IMR-90 (cell line): ENCODE measurements around the gene PTGER4. TPM values are rescaled to one million over a fixed set of nuclear protein-coding genes. Genes with fewer than 3 reads are reported as not detected.

Source experiments
- ATAC-seq: fragments of 200-7000 bp; cut with Tn5 transposase; 2 replicates; pipeline ENCODE4 v1.9.1; 2020; ENCODE audit warnings: low read depth, mild to moderate bottlenecking, moderate library complexity
- BruUV-seq: library from RNA; stranded (reverse); fragments of 400-500 nt; replicated peaks from 2 replicates; lab custom pipeline; 2021; lab: Mats Ljungman, UMichigan
- CTCF ChIA-PET: fragments of 300-600 bp; formaldehyde crosslinking; extraction: SDS; loops from one replicate; lab custom pipeline; 2021; ENCODE audit warnings: antibody characterized with exemption; lab: Yijun Ruan, JAX
- POLR2A ChIA-PET: fragments of 300-600 bp; sonication (Branson Sonifier 250); formaldehyde crosslinking; loops from one replicate; lab custom pipeline; 2022; ENCODE audit warnings: antibody characterized with exemption; ENCODE audit not compliant: unreplicated experiment; lab: Charles Lee
- DNase-seq: peaks from one replicate; pipeline ENCODE4 v3.0.0; 2013
- H2AFZ ChIP-seq: replicated peaks from 2 replicates; pipeline ENCODE3; 2013; ENCODE audit warnings: low read length, mild to moderate bottlenecking; ENCODE audit not compliant: poor library complexity
- H2AK5ac ChIP-seq: 2 replicates; pipeline ENCODE4 v1.6.1; 2013; ENCODE audit warnings: low read depth, low read length, inconsistent platforms
- H2AK9ac ChIP-seq: replicated peaks from 2 replicates; pipeline ENCODE3; 2013; ENCODE audit warnings: mild to moderate bottlenecking, low read depth, low read length, moderate library complexity; ENCODE audit not compliant: poor library complexity
- H2BK120ac ChIP-seq: 2 replicates; pipeline ENCODE4 v1.6.1; 2013; ENCODE audit warnings: low read depth, low read length, inconsistent platforms
- H2BK15ac ChIP-seq: 3 replicates; pipeline ENCODE4 v1.6.1; 2013; ENCODE audit warnings: low read depth, low read length, inconsistent platforms
- H2BK20ac ChIP-seq: 2 replicates; pipeline ENCODE4 v1.6.1; 2013; ENCODE audit warnings: low read depth, mild to moderate bottlenecking, inconsistent platforms, low read length, moderate library complexity
- H2BK5ac ChIP-seq: 2 replicates; pipeline ENCODE4 v1.6.1; 2013; ENCODE audit warnings: mild to moderate bottlenecking, low read depth, low read length, inconsistent platforms; ENCODE audit not compliant: poor library complexity, severe bottlenecking
- H3K14ac ChIP-seq: replicated peaks from 2 replicates; pipeline ENCODE4 v1.6.1; 2013; ENCODE audit warnings: low read depth, low read length, inconsistent platforms
- H3K18ac ChIP-seq: 2 replicates; pipeline ENCODE4 v1.6.1; 2013; ENCODE audit warnings: low read depth, low read length, control low read depth
- H3K23ac ChIP-seq: 2 replicates; pipeline ENCODE4 v1.6.1; 2013; ENCODE audit warnings: low read depth, low read length, inconsistent platforms
- H3K27ac ChIP-seq: 2 replicates; pipeline ENCODE4 v1.5.1; 2013; ENCODE audit warnings: mild to moderate bottlenecking, control low read depth, low read length; ENCODE audit not compliant: insufficient read depth
- H3K27me3 ChIP-seq: 2 replicates; pipeline ENCODE4 v1.6.1; 2013; ENCODE audit warnings: low read length; ENCODE audit not compliant: control insufficient read depth, insufficient read depth
- H3K36me3 ChIP-seq: 2 replicates; pipeline ENCODE4 v1.6.1; 2013; ENCODE audit warnings: low read length, mixed read lengths; ENCODE audit not compliant: control insufficient read depth, insufficient read depth
- H3K4ac ChIP-seq: 2 replicates; pipeline ENCODE4 v1.6.1; 2013; ENCODE audit warnings: low read depth, low read length, inconsistent platforms
- H3K4me1 ChIP-seq: 2 replicates; pipeline ENCODE4 v1.6.1; 2013; ENCODE audit warnings: low read length, mixed read lengths; ENCODE audit not compliant: control insufficient read depth, insufficient read depth
- H3K4me2 ChIP-seq: 2 replicates; pipeline ENCODE4 v1.6.1; 2013; ENCODE audit warnings: low read depth, mild to moderate bottlenecking, control low read depth, low read length, moderate library complexity
- H3K4me3 ChIP-seq: 2 replicates; pipeline ENCODE4 v1.5.1; 2013; ENCODE audit warnings: low read depth, mild to moderate bottlenecking, control low read depth, low read length, moderate library complexity; ENCODE audit not compliant: insufficient read depth
- H3K56ac ChIP-seq: 2 replicates; pipeline ENCODE4 v1.6.1; 2013; ENCODE audit warnings: low read length, inconsistent platforms; ENCODE audit not compliant: insufficient read depth; ENCODE audit errors: extremely low read depth
- H3K79me1 ChIP-seq, 2 experiments: 2 replicates each; pipeline ENCODE4 v1.6.1; 2013; ENCODE audit warnings: low read length in 2 of 2, inconsistent platforms in 1 of 2, low read depth in 1 of 2
- H3K9ac ChIP-seq: 2 replicates; pipeline ENCODE4 v1.6.1; 2013; ENCODE audit warnings: low read depth, low read length, control low read depth
- H3K9me1 ChIP-seq: 2 replicates; pipeline ENCODE4 v1.6.1; 2013; ENCODE audit warnings: low read length, inconsistent platforms; ENCODE audit not compliant: insufficient read depth
- H3K9me3 ChIP-seq: 2 replicates; pipeline ENCODE4 v1.6.1; 2013; ENCODE audit warnings: low read length; ENCODE audit not compliant: control insufficient read depth, insufficient read depth
- H4K20me1 ChIP-seq: 2 replicates; pipeline ENCODE4 v1.6.1; 2013; ENCODE audit warnings: low read length, inconsistent platforms; ENCODE audit not compliant: insufficient read depth
- H4K5ac ChIP-seq: 2 replicates; pipeline ENCODE4 v1.6.1; 2013; ENCODE audit warnings: mild to moderate bottlenecking, low read depth, low read length, control low read depth
- H4K8ac ChIP-seq, 2 experiments: 2 replicates each; pipeline ENCODE4 v1.6.1; 2013; ENCODE audit warnings: low read depth in 2 of 2, low read length in 2 of 2, control low read depth in 1 of 2, inconsistent platforms in 1 of 2
- H4K91ac ChIP-seq: 2 replicates; pipeline ENCODE4 v1.6.1; 2013; ENCODE audit warnings: low read depth, low read length, inconsistent platforms; ENCODE audit not compliant: insufficient read depth
- CEBPB ChIP-seq: IDR thresholded peaks from 2 replicates; pipeline ENCODE4 v1.6.1; 2012; ENCODE audit warnings: low read depth, low read length, improper control_type of control experiment
- CHD1 ChIP-seq: IDR thresholded peaks from 2 replicates; pipeline ENCODE4 v1.6.1; 2012; ENCODE audit warnings: low read depth, low read length, improper control_type of control experiment
- CTCF ChIP-seq: conservative IDR thresholded peaks from 2 replicates; pipeline ENCODE4 v1.5.1; 2012; ENCODE audit warnings: mild to moderate bottlenecking, low read depth, low read length, improper control_type of control experiment
- ELK1 ChIP-seq: fragments of 150-350 bp; IDR thresholded peaks from 2 replicates; pipeline ENCODE4 v1.6.1; 2016; ENCODE audit warnings: low read depth, mild to moderate bottlenecking, low read length, moderate library complexity, borderline replicate concordance
- FOS ChIP-seq: fragments of 150-350 bp; IDR thresholded peaks from 2 replicates; pipeline ENCODE4 v1.6.1; 2016; ENCODE audit warnings: low read depth, low read length
- MAFK ChIP-seq: IDR thresholded peaks from 2 replicates; pipeline ENCODE4 v1.6.1; 2012; ENCODE audit warnings: low read depth, low read length, improper control_type of control experiment
- MAZ ChIP-seq: IDR thresholded peaks from 2 replicates; pipeline ENCODE4 v1.6.1; 2012; ENCODE audit warnings: low read depth, mild to moderate bottlenecking, low read length, improper control_type of control experiment, moderate library complexity, borderline replicate concordance
- MXI1 ChIP-seq: IDR thresholded peaks from 2 replicates; pipeline ENCODE4 v1.6.1; 2012; ENCODE audit warnings: low read depth, mild to moderate bottlenecking, low read length, moderate library complexity, borderline replicate concordance
- NFE2L2 ChIP-seq: fragments of 150-350 bp; IDR thresholded peaks from 2 replicates; pipeline ENCODE4 v1.6.1; 2016; ENCODE audit warnings: low read depth, mild to moderate bottlenecking, low read length
- POLR2A ChIP-seq: IDR thresholded peaks from 2 replicates; pipeline ENCODE4 v1.6.1; 2012; ENCODE audit warnings: mild to moderate bottlenecking, low read depth, low read length
- RAD21 ChIP-seq: IDR thresholded peaks from 2 replicates; pipeline ENCODE4 v1.6.1; 2012; ENCODE audit warnings: low read length, improper control_type of control experiment
- RCOR1 ChIP-seq: IDR thresholded peaks from 2 replicates; pipeline ENCODE4 v1.6.1; 2012; ENCODE audit warnings: mild to moderate bottlenecking, low read length, improper control_type of control experiment; ENCODE audit not compliant: insufficient replicate concordance
- RFX5 ChIP-seq: IDR thresholded peaks from 2 replicates; pipeline ENCODE4 v1.8.0; 2012; ENCODE audit warnings: low read depth, mild to moderate bottlenecking, low read length, moderate library complexity
- SMC3 ChIP-seq: fragments of 150-350 bp; IDR thresholded peaks from 2 replicates; pipeline ENCODE4 v1.6.1; 2016; ENCODE audit warnings: low read depth, mild to moderate bottlenecking, antibody characterized with exemption, low read length, moderate library complexity
- USF2 ChIP-seq: fragments of 150-350 bp; IDR thresholded peaks from 2 replicates; pipeline ENCODE4 v1.6.1; 2017; ENCODE audit warnings: mild to moderate bottlenecking, antibody characterized with exemption, low read length, low read depth
- dilution Hi-C: fragments of 300-500 bp; cut with HindIII; formaldehyde crosslinking; loops from one replicate; pipeline ENCODE4 v1.14.3; 2018; ENCODE audit warnings: low sequenced_read_pairs; ENCODE audit not compliant: unreplicated experiment
- in situ Hi-C: fragments of 300-500 bp; cut with MboI; formaldehyde crosslinking; loops from 3 replicates; pipeline ENCODE4 v1.14.3; 2019; ENCODE audit warnings: low sequenced_read_pairs, inconsistent platforms, mixed read lengths
- intact Hi-C: fragments of 100-400 bp; cut with micrococcal nuclease; formaldehyde crosslinking; loops from 2 replicates; pipeline ENCODE4 v1.10.0; 2022
- polyA plus RNA-seq, 3 experiments: library from polyadenylated mRNA; depleted of rRNA; stranded (reverse); fragments of >200 nt; gene quantifications; 2 replicates each; pipeline ENCODE4 v1.2.3, GENCODE V29; 2012; ENCODE audit warnings: low replicate concordance in 1 of 3
- total RNA-seq: library from RNA; depleted of rRNA; stranded (reverse); fragments of >200 nt; gene quantifications from 2 replicates; pipeline ENCODE4 v1.2.3, GENCODE V29; 2012

PTGER4 gene
- total and polyA plus RNA-seq, 2 of the 4 experiments (the other 2 are of a cell fraction) = 7.9 to 10.1 TPM

GRCh38 chr5:40720069-40720468 is 40.4 kb downstream of the PTGER4 start:
- CTCF ChIA-PET = no interaction called here

More at GRCh38 chr5:40720069-40720468, 40.4 kb downstream of the PTGER4 start:
- dilution Hi-C loops = no loop called here
- H3K4me1 ChIP-seq = 0 out of 2 replicates have a peak, but pooled peaks cover 2% of the 10 kb centered on the region
- no peaks in the 10 kb centered on the region for H3K9me3 ChIP-seq
- H2BK120ac ChIP-seq = no peak overlapping the region
- no peak overlapping the region for H3K14ac ChIP-seq
- no peak overlapping the region for H3K4me3 ChIP-seq
- no peak overlapping the region for H3K27ac ChIP-seq
- no peak overlapping the region for H3K23ac ChIP-seq
- no peak overlapping the region for H2BK20ac ChIP-seq
- H4K20me1 ChIP-seq = no peaks in the 10 kb centered on the region
- DNase-seq (no peak), ATAC-seq (no peak)
- H3K4ac ChIP-seq = no peak overlapping the region
- no peak overlapping the region for H3K18ac ChIP-seq
- H3K4me2 ChIP-seq = no peak overlapping the region
- H3K9ac ChIP-seq = no peak overlapping the region
- no peak overlapping the region for H4K5ac ChIP-seq
- peaks cover 3% of the 10 kb centered on the region in 2 experiments; a peak in 2 of 4 replicates for H3K79me1 ChIP-seq
- POLR2A ChIA-PET = interaction anchor here (0.6 kb wide), 1 partner anchor 169 kb away, joined by 3 read pairs; no protein-coding TSS in a partner anchor
- in situ Hi-C loops = no loop called here
- no peak overlapping the region for H2BK15ac ChIP-seq
- H3K36me3 ChIP-seq = peaks cover 9% of the 10 kb centered on the region; the same call in 1 of the 2 replicates
- no peak overlapping the region for H2AK9ac ChIP-seq
- H3K56ac ChIP-seq = no peak overlapping the region
- TF ChIP-seq CTCF (no peak), FOS (no peak), RAD21 (no peak), SMC3 (no peak), USF2 (no peak), MAZ (no peak), ELK1 (no peak), CHD1 (no peak), NFE2L2 (no peak), POLR2A (no peak), MAFK (no peak), RCOR1 (no peak), RFX5 (no peak), CEBPB (no peak), MXI1 (no peak)
- intact Hi-C loops = no loop called here
- no peaks in the 10 kb centered on the region for H3K27me3 ChIP-seq
- no peaks in the 10 kb centered on the region for H3K9me1 ChIP-seq
- no peak overlapping the region for H2AFZ ChIP-seq
- H4K8ac ChIP-seq = no peak overlapping the region
- H2AK5ac ChIP-seq = no peak overlapping the region
- BruUV-seq = no TSS peak
- no peak overlapping the region for H4K91ac ChIP-seq
- no peak overlapping the region for H2BK5ac ChIP-seq
